GM19463 (cell line): Measurements from ENCODE around the gene MTHFD2.

ENCODE experiments used
- ATAC-seq: cut with Tn5 transposase; IDR thresholded peaks from one replicate; pipeline ENCODE4 v1.9.1; 2021; ENCODE audit warnings: mild to moderate bottlenecking, moderate library complexity; ENCODE audit not compliant: unreplicated experiment

The MTHFD2 gene

DNA sequence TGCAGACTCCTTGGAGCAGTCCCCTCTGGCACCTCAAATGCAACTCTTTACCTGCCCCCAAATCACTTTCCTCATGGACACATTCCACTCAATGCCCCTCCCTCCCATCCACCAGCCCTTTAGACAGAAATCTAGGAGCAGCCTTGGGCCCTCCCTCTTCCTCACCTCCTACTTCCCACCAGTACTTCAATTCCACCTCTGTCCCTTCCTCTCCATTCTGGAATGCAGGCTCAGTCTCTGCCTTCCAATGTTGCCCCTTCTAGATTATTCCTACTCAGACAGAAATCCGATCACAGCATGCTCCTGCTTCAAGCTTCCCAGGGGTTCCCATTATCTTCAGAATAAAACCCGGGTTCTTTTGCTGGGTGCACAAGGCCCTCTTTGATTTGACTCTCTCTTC is 62.1 kb downstream of the MTHFD2 start:
- ATAC-seq = no peak

DNA sequence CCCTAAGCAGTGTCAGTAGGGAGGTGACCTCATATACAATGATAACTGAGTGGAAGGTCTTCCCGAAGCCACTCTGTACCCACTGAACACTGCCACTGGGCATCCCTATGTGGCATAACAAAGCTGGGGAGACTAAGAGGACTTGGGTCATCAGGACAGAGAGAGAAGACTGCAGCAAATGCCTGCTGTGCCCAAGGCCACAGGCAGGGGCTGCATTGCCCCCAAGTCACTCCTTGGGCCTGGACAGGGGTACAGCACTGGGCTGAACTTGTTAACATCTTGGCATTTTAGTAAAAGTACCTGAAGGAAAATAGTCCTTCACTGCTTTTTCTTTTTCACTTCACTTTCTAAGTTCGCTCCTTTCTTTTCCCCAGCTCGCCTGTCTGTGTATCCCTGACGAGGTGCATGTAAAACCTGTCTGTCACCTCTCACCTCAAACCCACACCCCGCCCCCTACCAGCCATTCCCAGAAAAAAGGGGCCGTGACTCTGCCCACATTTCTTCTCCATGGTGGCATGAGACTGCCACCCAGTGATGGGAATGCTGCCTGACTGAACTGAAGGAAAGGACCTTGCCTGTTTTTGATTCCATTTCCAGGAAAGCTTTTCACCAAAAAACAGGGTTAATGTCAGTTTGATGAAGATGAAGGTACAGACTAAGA is 62.9 kb downstream of the MTHFD2 start:
- ATAC-seq = no peak

DNA sequence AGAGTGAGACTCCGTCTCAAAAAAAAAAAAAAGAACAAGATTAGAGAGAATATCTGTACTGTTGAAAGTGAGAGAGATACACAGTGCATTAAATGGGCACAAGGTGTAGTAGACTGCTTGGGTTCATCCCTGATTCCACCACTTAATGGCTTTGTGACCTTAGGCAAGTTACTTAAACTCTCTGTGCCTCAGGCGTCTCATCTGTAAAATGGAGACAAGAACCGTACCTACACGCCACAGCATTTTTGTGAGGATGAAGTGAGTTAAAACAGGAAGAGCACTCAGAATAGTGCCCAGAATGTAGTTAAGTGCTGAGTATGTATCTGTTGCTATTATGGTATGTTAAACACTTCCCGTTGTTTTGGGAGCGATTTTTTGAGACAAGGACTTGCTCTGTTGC is 64.3 kb downstream of the MTHFD2 start:
- no peak for ATAC-seq

DNA sequence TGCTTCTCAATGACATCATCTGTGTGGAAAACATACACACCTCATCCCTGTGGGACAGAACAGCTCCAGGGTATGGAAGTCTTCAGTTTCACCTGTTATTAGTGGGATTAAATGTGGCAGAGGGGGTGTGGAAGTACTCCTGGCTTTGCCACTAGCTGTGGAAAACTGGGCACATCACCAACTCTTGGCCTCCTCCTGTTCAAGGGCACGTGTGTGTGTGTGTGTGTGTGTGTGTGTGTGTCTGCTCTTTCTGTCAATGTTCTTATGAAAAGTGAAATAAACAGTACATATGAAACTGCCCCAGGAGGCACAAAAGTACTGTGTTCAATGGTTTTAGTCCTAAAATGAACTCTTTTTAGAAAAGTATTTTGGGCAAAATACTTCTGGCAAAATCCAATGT is 65.9 kb downstream of the MTHFD2 start:
- no peak for ATAC-seq

DNA sequence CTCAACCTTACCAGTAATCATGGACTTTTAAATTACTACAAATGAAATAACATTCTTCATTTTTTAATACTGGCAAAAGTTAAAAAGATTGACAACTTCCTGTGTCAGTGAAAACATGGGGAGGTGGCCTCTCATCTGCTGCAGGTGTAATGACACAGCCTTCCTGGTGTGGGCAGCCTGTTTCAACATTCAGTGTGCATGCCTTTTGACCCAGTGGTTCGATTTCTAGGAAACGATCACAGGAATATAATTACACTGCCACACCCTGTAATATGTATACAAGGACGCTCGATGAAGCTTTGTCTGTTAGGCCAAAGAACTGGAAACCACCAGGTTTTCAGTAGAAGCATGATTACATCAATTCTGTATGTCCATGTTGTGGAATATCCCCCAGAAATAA is 68.7 kb downstream of the MTHFD2 start:
- ATAC-seq = no peak
